ENCODE results near the gene UBTD2.

The UBTD2 gene

GRCh38 chr5:172188033-172188892 is 95.3 kb downstream of the UBTD2 start, which contains the start of gene STK10:
STK10 (minus strand) TSS chr5:172188224; CDS start chr5:172188042, 182 bp downstream.
- Histone ChIP-seq H3K4me2 (ENCODE audit: low read length) (peak within 1 kb of the TSS; percentile 73), H3K14ac (ENCODE audit: low read length) (peak within 1 kb of the TSS; percentile 82), H2BK5ac (ENCODE audit: low read depth, low read length, poor library complexity) (peak within 1 kb of the TSS; percentile 92), H3K4me3 (ENCODE audit: low read depth, low read length) (peak within 1 kb of the TSS; percentile 98), H2AK5ac (ENCODE audit: low read length) (peak within 1 kb of the TSS; percentile 45), H4K12ac (ENCODE audit: low read depth, low read length) (peak within 1 kb of the TSS; percentile 82), H3K27me3 (ENCODE audit: insufficient read depth, low read length) (no peaks in the 10 kb centered on the region), H3K36me3 (ENCODE audit: control insufficient read depth in 1 of 2, insufficient read depth in 2 of 2, low read length in 2 of 2) (peaks cover 3 to 4% of the 10 kb centered on the region in 2 experiments), H3K79me2 (ENCODE audit: control insufficient read depth, insufficient read depth, low read length, poor library complexity) (peaks cover 21% of the 10 kb centered on the region), H3K79me1 (ENCODE audit: low read length) (peaks cover 19% of the 10 kb centered on the region), H2BK12ac (ENCODE audit: low read length) (peak within 1 kb of the TSS; percentile 65), H3K4me1 (ENCODE audit: control insufficient read depth in 1 of 2, insufficient read depth in 2 of 2, low read length in 2 of 2) (peaks cover 4 to 12% of the 10 kb centered on the region in 2 experiments), H3K9me3 (ENCODE audit: insufficient read depth, low read depth, low read length) (no peaks in the 10 kb centered on the region), H3K9ac (ENCODE audit: low read length) (peak within 1 kb of the TSS; percentile 80), H2AFZ (ENCODE audit: insufficient read depth, low read length, poor library complexity) (peak within 1 kb of the TSS; percentile 83), H3K23ac (ENCODE audit: low read length) (no peak within 1 kb of the TSS), H4K91ac (ENCODE audit: low read depth, low read length) (peak within 1 kb of the TSS; percentile 89), H3K18ac (ENCODE audit: low read length) (peak within 1 kb of the TSS; percentile 64), H2BK120ac (ENCODE audit: insufficient read depth, low read length, poor library complexity) (peak within 1 kb of the TSS; percentile 87), H3K27ac (ENCODE audit: low read depth, low read length) (peak within 1 kb of the TSS; percentile 63), H4K8ac (ENCODE audit: low read depth, low read length) (peak within 1 kb of the TSS; percentile 82), H3K4ac (ENCODE audit: low read depth, low read length) (peak within 1 kb of the TSS; percentile 51)
- no CpG with 5 or more reads among the region's 102 CpGs for WGBS (ENCODE audit: extremely low coverage, insufficient coverage, insufficient read length)
- DNase-seq, result peak; percentile 87 to 94

GRCh38 chr5:172187118-172188032 is 96.2 kb downstream of the UBTD2 start:
- peak overlapping the region; percentile 75 for H4K91ac ChIP-seq (ENCODE audit: low read depth, low read length)
- peak overlapping the region; percentile 9 for H2BK120ac ChIP-seq (ENCODE audit: insufficient read depth, low read length, poor library complexity)
- H3K36me3 ChIP-seq (ENCODE audit: control insufficient read depth in 1 of 2, insufficient read depth in 2 of 2, low read length in 2 of 2), result peaks cover 3 to 4% of the 10 kb centered on the region in 2 experiments
- peak overlapping the region; percentile 39 for H3K18ac ChIP-seq (ENCODE audit: low read length)
- H4K8ac ChIP-seq (ENCODE audit: low read depth, low read length), result peak overlapping the region; percentile 8
- peak overlapping the region; percentile 98 for H3K4me3 ChIP-seq (ENCODE audit: low read depth, low read length)
- H3K27me3 ChIP-seq (ENCODE audit: insufficient read depth, low read length), result no peaks in the 10 kb centered on the region
- peak; percentile 91 for DNase-seq
- peak overlapping the region; percentile 92 for H2BK5ac ChIP-seq (ENCODE audit: low read depth, low read length, poor library complexity)
- peak overlapping the region; percentile 63 for H3K27ac ChIP-seq (ENCODE audit: low read depth, low read length)
- H2BK12ac ChIP-seq (ENCODE audit: low read length), result peak overlapping the region; percentile 2
- peak overlapping the region; percentile 73 for H3K4me2 ChIP-seq (ENCODE audit: low read length)
- H2AK5ac ChIP-seq (ENCODE audit: low read length), result peak overlapping the region; percentile 45
- H3K4ac ChIP-seq (ENCODE audit: low read depth, low read length), result peak overlapping the region; percentile 35
- H3K79me1 ChIP-seq (ENCODE audit: low read length), result peaks cover 19% of the 10 kb centered on the region
- H2AFZ ChIP-seq (ENCODE audit: insufficient read depth, low read length, poor library complexity), result peak overlapping the region; percentile 4
- peaks cover 21% of the 10 kb centered on the region for H3K79me2 ChIP-seq (ENCODE audit: control insufficient read depth, insufficient read depth, low read length, poor library complexity)
- peaks cover 4 to 12% of the 10 kb centered on the region in 2 experiments for H3K4me1 ChIP-seq (ENCODE audit: control insufficient read depth in 1 of 2, insufficient read depth in 2 of 2, low read length in 2 of 2)
- no peaks in the 10 kb centered on the region for H3K9me3 ChIP-seq (ENCODE audit: insufficient read depth, low read depth, low read length)
- no CpG with 5 or more reads among the region's 66 CpGs for WGBS (ENCODE audit: extremely low coverage, insufficient coverage, insufficient read length)
- H3K14ac ChIP-seq (ENCODE audit: low read length), result peak overlapping the region; percentile 14
- H3K23ac ChIP-seq (ENCODE audit: low read length), result no peak overlapping the region
- peak overlapping the region; percentile 0 for H4K12ac ChIP-seq (ENCODE audit: low read depth, low read length)
- peak overlapping the region; percentile 80 for H3K9ac ChIP-seq (ENCODE audit: low read length)

GRCh38 chr5:172186114-172186695 is 97.4 kb downstream of the UBTD2 start:
- WGBS (ENCODE audit: extremely low coverage, insufficient coverage, insufficient read length), result no CpG with 5 or more reads among the region's 13 CpGs

GRCh38 chr5:172185096-172185461 is 98.5 kb downstream of the UBTD2 start:
- Histone ChIP-seq H3K36me3 (ENCODE audit: control insufficient read depth in 1 of 2, insufficient read depth in 2 of 2, low read length in 2 of 2) (peaks cover 5 to 7% of the 10 kb centered on the region in 2 experiments), H3K4me1 (ENCODE audit: control insufficient read depth in 1 of 2, insufficient read depth in 2 of 2, low read length in 2 of 2) (peaks cover 4 to 13% of the 10 kb centered on the region in 2 experiments), H3K23ac (ENCODE audit: low read length) (no peak overlapping the region), H3K18ac (ENCODE audit: low read length) (no peak overlapping the region), H4K91ac (ENCODE audit: low read depth, low read length) (no peak overlapping the region), H3K9me3 (ENCODE audit: insufficient read depth, low read depth, low read length) (peaks cover 2% of the 10 kb centered on the region), H3K4me3 (ENCODE audit: low read depth, low read length) (no peak overlapping the region), H3K4ac (ENCODE audit: low read depth, low read length) (peak overlapping the region; percentile 12), H3K79me2 (ENCODE audit: control insufficient read depth, insufficient read depth, low read length, poor library complexity) (peaks cover 21% of the 10 kb centered on the region), H2BK120ac (ENCODE audit: insufficient read depth, low read length, poor library complexity) (no peak overlapping the region), H3K14ac (ENCODE audit: low read length) (no peak overlapping the region), H2BK5ac (ENCODE audit: low read depth, low read length, poor library complexity) (no peak overlapping the region), H3K79me1 (ENCODE audit: low read length) (peaks cover 19% of the 10 kb centered on the region), H2AFZ (ENCODE audit: insufficient read depth, low read length, poor library complexity) (no peak overlapping the region), H4K8ac (ENCODE audit: low read depth, low read length) (no peak overlapping the region), H2AK5ac (ENCODE audit: low read length) (no peak overlapping the region), H3K4me2 (ENCODE audit: low read length) (no peak overlapping the region), H4K12ac (ENCODE audit: low read depth, low read length) (no peak overlapping the region), H3K27ac (ENCODE audit: low read depth, low read length) (no peak overlapping the region), H2BK12ac (ENCODE audit: low read length) (no peak overlapping the region), H3K27me3 (ENCODE audit: insufficient read depth, low read length) (no peaks in the 10 kb centered on the region), H3K9ac (ENCODE audit: low read length) (no peak overlapping the region)
- WGBS (ENCODE audit: extremely low coverage, insufficient coverage, insufficient read length), result no CpG with 5 or more reads among the region's 10 CpGs
- no peak for DNase-seq

More at GRCh38 chr5:172186114-172186695, 97.4 kb downstream of the UBTD2 start:
- H3K27me3 ChIP-seq (ENCODE audit: insufficient read depth, low read length), result no peaks in the 10 kb centered on the region
- H3K4ac ChIP-seq (ENCODE audit: low read depth, low read length), result peak overlapping the region; percentile 70
- H3K9me3 ChIP-seq (ENCODE audit: insufficient read depth, low read depth, low read length), result no peaks in the 10 kb centered on the region
- no peak overlapping the region for H3K23ac ChIP-seq (ENCODE audit: low read length)
- H4K91ac ChIP-seq (ENCODE audit: low read depth, low read length), result peak overlapping the region; percentile 45
- peak overlapping the region; percentile 73 for H3K4me2 ChIP-seq (ENCODE audit: low read length)
- peaks cover 3 to 4% of the 10 kb centered on the region in 2 experiments for H3K36me3 ChIP-seq (ENCODE audit: control insufficient read depth in 1 of 2, insufficient read depth in 2 of 2, low read length in 2 of 2)
- no peak overlapping the region for H2BK5ac ChIP-seq (ENCODE audit: low read depth, low read length, poor library complexity)
- peak in 1 of 2 donors; percentile 17 for DNase-seq
- H2AK5ac ChIP-seq (ENCODE audit: low read length), result peak overlapping the region; percentile 28
- H3K79me1 ChIP-seq (ENCODE audit: low read length), result peaks cover 19% of the 10 kb centered on the region
- H3K79me2 ChIP-seq (ENCODE audit: control insufficient read depth, insufficient read depth, low read length, poor library complexity), result peaks cover 21% of the 10 kb centered on the region
- peak overlapping the region; percentile 23 for H3K18ac ChIP-seq (ENCODE audit: low read length)
- H2BK120ac ChIP-seq (ENCODE audit: insufficient read depth, low read length, poor library complexity), result peak overlapping the region; percentile 38
- peaks cover 4 to 12% of the 10 kb centered on the region in 2 experiments for H3K4me1 ChIP-seq (ENCODE audit: control insufficient read depth in 1 of 2, insufficient read depth in 2 of 2, low read length in 2 of 2)
- peak overlapping the region; percentile 11 for H2BK12ac ChIP-seq (ENCODE audit: low read length)
- H3K14ac ChIP-seq (ENCODE audit: low read length), result no peak overlapping the region
- H3K9ac ChIP-seq (ENCODE audit: low read length), result no peak overlapping the region
- H3K27ac ChIP-seq (ENCODE audit: low read depth, low read length), result peak overlapping the region; percentile 63
- no peak overlapping the region for H4K8ac ChIP-seq (ENCODE audit: low read depth, low read length)
- H2AFZ ChIP-seq (ENCODE audit: insufficient read depth, low read length, poor library complexity), result no peak overlapping the region
- H3K4me3 ChIP-seq (ENCODE audit: low read depth, low read length), result no peak overlapping the region
- no peak overlapping the region for H4K12ac ChIP-seq (ENCODE audit: low read depth, low read length)
